ENCODE measurements around the gene DPP4. TPM values are rescaled to one million over a fixed set of nuclear protein-coding genes. Genes with fewer than 3 reads are reported as not detected.

Gene DPP4
- total and polyA plus RNA-seq, 2 donors: 4.2 to 23.9 TPM

DNA sequence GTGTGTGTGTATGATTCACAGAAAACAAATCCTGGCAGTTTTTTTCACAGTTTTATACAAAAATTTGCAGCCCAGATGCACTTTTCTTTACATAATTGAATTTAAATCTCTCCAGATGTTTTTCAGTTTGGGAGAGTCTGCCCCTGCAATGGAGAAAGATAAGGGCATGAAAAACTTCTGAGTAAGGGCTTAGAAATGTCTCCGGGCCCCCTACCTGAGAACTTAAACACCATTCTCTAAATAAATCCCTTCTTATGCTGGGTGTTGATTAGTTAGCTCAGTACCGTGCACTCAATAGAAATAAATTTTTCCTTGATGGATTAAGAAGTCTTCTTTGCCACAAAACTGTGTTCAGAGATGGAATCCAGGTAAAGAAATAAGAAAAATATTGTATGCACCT is 64.5 kb downstream of the DPP4 start:
- no peak for DNase-seq (ENCODE audit: low read depth in 6 of 9, low spot score in 9 of 9)
- H3K4me3 ChIP-seq (ENCODE audit: low read length in 2 of 2): no peak overlapping the region
- peaks cover 0 to 6% of the 10 kb centered on the region in 2 donors for H3K36me3 ChIP-seq (ENCODE audit: control insufficient read depth in 2 of 2, insufficient read depth in 2 of 2, low read length in 1 of 2)
- H3K27ac ChIP-seq (ENCODE audit: low read depth in 1 of 2, low read length in 1 of 2): no peak overlapping the region
- WGBS: 92% methylated on average over 2 of the region's 2 CpGs
- H3K4me1 ChIP-seq (ENCODE audit: control insufficient read depth in 2 of 2, insufficient read depth in 2 of 2, low read length in 2 of 2): peaks cover 22 to 28% of the 10 kb centered on the region in 2 donors
- H3K27me3 ChIP-seq (ENCODE audit: control insufficient read depth in 2 of 2, insufficient read depth in 1 of 2, low read length in 1 of 2): no peaks in the 10 kb centered on the region
- no peaks in the 10 kb centered on the region for H3K9me3 ChIP-seq (ENCODE audit: control insufficient read depth in 2 of 2, insufficient read depth in 1 of 2, low read length in 1 of 2)

DNA sequence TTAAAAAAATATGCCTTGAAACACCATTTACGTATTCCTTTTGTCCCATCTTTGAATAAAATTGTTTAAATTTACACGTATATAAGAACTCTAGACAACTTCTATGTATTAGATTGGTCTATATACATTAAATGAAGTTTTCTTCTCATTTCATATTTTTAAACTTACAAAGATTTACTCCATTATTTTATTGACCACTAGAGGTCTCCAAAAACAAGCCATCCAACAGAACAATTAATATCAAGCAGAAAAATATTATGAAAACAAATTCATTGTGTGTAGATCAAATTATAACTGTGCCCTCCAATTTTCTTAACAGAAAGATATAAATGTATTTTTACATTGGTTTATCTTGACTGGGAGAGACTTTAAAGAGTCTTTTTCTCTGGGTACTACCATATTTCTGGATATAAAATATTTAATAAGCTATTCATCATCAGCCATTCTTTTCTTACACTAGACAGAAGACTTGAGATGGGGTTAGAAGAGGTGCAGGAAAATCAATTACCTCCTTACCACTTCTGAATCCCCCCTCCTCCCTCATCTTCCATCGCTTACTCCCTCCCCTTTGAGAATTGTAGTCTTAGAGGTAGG is 66.5 kb downstream of the DPP4 start:
- DNase-seq (ENCODE audit: low read depth in 6 of 9, low spot score in 9 of 9): peak in 1 of 9 donors; percentile 53
- WGBS: 95% methylated on average over 3 of the region's 3 CpGs
- Histone ChIP-seq H3K27ac (ENCODE audit: low read depth in 1 of 2, low read length in 1 of 2) (no peak overlapping the region), H3K9me3 (ENCODE audit: control insufficient read depth in 2 of 2, insufficient read depth in 1 of 2, low read length in 1 of 2) (no peaks in the 10 kb centered on the region), H3K4me3 (ENCODE audit: low read length in 2 of 2) (no peak overlapping the region), H3K36me3 (ENCODE audit: control insufficient read depth in 2 of 2, insufficient read depth in 2 of 2, low read length in 1 of 2) (peaks cover 5 to 6% of the 10 kb centered on the region in 2 donors), H3K27me3 (ENCODE audit: control insufficient read depth in 2 of 2, insufficient read depth in 1 of 2, low read length in 1 of 2) (no peaks in the 10 kb centered on the region), H3K4me1 (ENCODE audit: control insufficient read depth in 2 of 2, insufficient read depth in 2 of 2, low read length in 2 of 2) (peaks cover 13 to 19% of the 10 kb centered on the region in 2 donors)

DNA sequence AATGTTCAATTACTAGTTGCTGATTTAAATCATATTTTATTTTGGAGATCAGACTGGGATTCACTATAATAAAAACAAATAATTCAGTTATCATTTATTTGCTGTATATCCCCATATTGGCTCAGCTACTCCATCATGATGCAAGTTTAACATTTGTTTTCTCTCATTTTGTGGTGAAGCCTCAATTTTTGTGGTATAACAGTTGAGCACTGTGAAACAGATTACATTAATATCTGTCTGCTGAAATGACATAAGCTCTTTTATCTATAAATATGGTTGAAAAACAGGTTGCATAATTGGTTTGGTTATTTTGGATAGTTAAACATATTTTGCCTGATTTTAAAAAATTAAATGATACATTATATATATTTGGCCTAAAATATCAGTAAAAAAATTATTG is 67.7 kb downstream of the DPP4 start:
- Histone ChIP-seq H3K27ac (ENCODE audit: low read depth in 1 of 2, low read length in 1 of 2) (no peak overlapping the region), H3K9me3 (ENCODE audit: control insufficient read depth in 2 of 2, insufficient read depth in 1 of 2, low read length in 1 of 2) (no peaks in the 10 kb centered on the region), H3K4me3 (ENCODE audit: low read length in 2 of 2) (no peak overlapping the region), H3K36me3 (ENCODE audit: control insufficient read depth in 2 of 2, insufficient read depth in 2 of 2, low read length in 1 of 2) (peaks cover 5 to 7% of the 10 kb centered on the region in 2 donors), H3K27me3 (ENCODE audit: control insufficient read depth in 2 of 2, insufficient read depth in 1 of 2, low read length in 1 of 2) (no peaks in the 10 kb centered on the region), H3K4me1 (ENCODE audit: control insufficient read depth in 2 of 2, insufficient read depth in 2 of 2, low read length in 2 of 2) (peaks cover 9 to 16% of the 10 kb centered on the region in 2 donors)
- no peak for DNase-seq (ENCODE audit: low read depth in 6 of 9, low spot score in 9 of 9)

DNA sequence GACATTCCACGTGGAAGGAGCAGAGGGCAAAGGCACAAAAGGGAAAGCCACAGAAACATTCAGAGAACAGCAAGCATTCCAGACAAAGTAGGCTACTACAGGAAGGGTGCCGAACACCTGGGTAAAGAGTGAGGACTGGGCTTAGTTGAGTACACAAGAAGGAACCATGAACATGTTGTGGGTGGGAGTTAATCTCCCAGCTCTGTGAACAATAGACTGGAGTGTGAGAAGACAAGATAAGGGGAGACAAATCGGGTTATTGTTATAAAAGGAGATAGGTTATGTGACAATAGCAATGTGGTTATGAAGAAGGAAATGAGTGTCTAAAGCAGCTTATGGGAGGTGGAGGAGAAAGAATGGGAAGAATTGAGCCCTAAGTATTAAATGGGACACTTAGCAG is 70.0 kb downstream of the DPP4 start:
- Histone ChIP-seq H3K27me3 (ENCODE audit: control insufficient read depth in 2 of 2, insufficient read depth in 1 of 2, low read length in 1 of 2) (no peaks in the 10 kb centered on the region), H3K9me3 (ENCODE audit: control insufficient read depth in 2 of 2, insufficient read depth in 1 of 2, low read length in 1 of 2) (no peaks in the 10 kb centered on the region), H3K4me1 (ENCODE audit: control insufficient read depth in 2 of 2, insufficient read depth in 2 of 2, low read length in 2 of 2) (peaks cover 3 to 13% of the 10 kb centered on the region in 2 donors), H3K4me3 (ENCODE audit: low read length in 2 of 2) (no peak overlapping the region), H3K36me3 (ENCODE audit: control insufficient read depth in 2 of 2, insufficient read depth in 2 of 2, low read length in 1 of 2) (peaks cover 5 to 15% of the 10 kb centered on the region in 2 donors), H3K27ac (ENCODE audit: low read depth in 1 of 2, low read length in 1 of 2) (no peak overlapping the region)
- 70% methylated on average over 3 of the region's 3 CpGs for WGBS
- no peak for DNase-seq (ENCODE audit: low read depth in 6 of 9, low spot score in 9 of 9)

DNA sequence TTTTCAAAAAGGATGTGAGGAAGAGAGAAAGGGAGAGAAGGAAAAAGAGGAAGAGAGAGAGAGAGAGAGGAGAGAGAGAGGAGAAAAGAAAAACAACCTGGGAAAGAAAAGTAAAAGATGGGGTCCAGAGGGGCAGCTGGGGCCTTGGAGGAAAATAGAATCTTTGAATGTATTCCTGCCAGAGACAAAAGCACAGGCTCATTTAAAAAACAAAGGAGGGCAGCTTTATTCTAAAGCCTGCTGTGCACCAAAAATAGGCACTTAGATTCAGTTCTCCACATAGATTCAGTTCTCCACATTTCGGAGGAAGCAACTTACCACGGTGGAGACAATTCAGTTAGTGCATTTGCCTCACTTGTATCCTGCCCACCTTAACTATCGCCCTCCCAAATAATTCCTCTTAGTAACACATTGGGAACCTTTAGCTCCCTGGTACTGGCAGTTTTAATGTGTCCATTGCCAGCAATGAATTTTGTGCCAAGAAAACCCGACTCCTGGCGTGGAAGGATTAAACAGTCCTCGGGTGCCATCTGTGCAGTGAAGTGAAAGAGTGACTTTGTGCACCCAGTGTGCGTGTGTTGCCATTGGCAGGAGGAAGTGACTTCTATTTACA is 71.3 kb downstream of the DPP4 start:
- DNase-seq (ENCODE audit: low read depth in 6 of 9, low spot score in 9 of 9): no peak
- 87% methylated on average over 7 of the region's 7 CpGs for WGBS
- peaks cover 15 to 25% of the 10 kb centered on the region in 2 donors for H3K4me1 ChIP-seq (ENCODE audit: control insufficient read depth in 2 of 2, insufficient read depth in 2 of 2, low read length in 2 of 2)
- peaks cover 5 to 15% of the 10 kb centered on the region in 2 donors for H3K36me3 ChIP-seq (ENCODE audit: control insufficient read depth in 2 of 2, insufficient read depth in 2 of 2, low read length in 1 of 2)
- no peak overlapping the region for H3K4me3 ChIP-seq (ENCODE audit: low read length in 2 of 2)
- no peaks in the 10 kb centered on the region for H3K9me3 ChIP-seq (ENCODE audit: control insufficient read depth in 2 of 2, insufficient read depth in 1 of 2, low read length in 1 of 2)
- no peaks in the 10 kb centered on the region for H3K27me3 ChIP-seq (ENCODE audit: control insufficient read depth in 2 of 2, insufficient read depth in 1 of 2, low read length in 1 of 2)
- H3K27ac ChIP-seq (ENCODE audit: low read depth in 1 of 2, low read length in 1 of 2): no peak overlapping the region

DNA sequence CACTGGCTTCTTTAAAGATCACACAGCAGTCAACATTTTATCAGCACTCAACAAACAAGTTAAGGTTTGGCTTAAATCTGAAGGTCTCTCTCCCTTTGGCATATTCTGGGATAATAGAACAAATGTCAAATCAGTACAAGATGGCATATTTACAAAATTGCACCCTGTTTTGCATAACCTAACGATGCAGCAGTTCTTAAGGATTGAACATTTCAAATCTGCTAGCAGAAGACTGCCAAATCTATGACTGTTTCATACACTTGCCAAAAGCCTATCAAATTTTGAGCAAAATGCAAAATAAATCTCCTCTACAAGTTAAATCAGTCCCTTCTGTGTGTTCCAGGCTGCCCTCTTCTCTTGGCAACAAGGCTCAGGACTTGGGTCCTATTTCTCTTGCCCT is 73.6 kb downstream of the DPP4 start:
- 97% methylated on average over 1 of the region's 1 CpG for WGBS
- no peaks in the 10 kb centered on the region for H3K27me3 ChIP-seq (ENCODE audit: control insufficient read depth in 2 of 2, insufficient read depth in 1 of 2, low read length in 1 of 2)
- no peak overlapping the region for H3K4me3 ChIP-seq (ENCODE audit: low read length in 2 of 2)
- H3K36me3 ChIP-seq (ENCODE audit: control insufficient read depth in 2 of 2, insufficient read depth in 2 of 2, low read length in 1 of 2): peaks cover 5 to 12% of the 10 kb centered on the region in 2 donors
- no peak for DNase-seq (ENCODE audit: low read depth in 6 of 9, low spot score in 9 of 9)
- H3K9me3 ChIP-seq (ENCODE audit: control insufficient read depth in 2 of 2, insufficient read depth in 1 of 2, low read length in 1 of 2): no peaks in the 10 kb centered on the region
- H3K4me1 ChIP-seq (ENCODE audit: control insufficient read depth in 2 of 2, insufficient read depth in 2 of 2, low read length in 2 of 2): peaks cover 24 to 36% of the 10 kb centered on the region in 2 donors
- H3K27ac ChIP-seq (ENCODE audit: low read depth in 1 of 2, low read length in 1 of 2): no peak overlapping the region

DNA sequence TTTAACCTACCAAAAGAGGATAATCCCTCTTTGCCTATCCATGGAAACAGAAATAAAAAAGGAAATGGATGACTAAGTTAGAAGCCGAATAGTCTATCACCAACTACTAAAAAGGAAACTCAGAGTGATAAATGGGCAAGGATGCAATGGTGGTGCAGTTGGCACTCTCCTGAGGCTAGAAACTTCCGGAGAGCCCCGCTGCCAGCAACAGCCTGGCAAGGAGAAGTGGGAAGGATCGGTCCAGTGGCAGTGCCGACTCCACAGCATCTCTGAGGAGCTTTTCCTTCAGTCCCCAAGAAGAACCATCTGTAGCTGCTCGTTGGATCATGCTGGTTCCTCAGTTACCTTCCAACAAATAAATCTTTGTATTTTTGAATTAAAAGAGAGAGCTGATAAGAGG is 74.7 kb downstream of the DPP4 start:
- H3K27me3 ChIP-seq (ENCODE audit: control insufficient read depth in 2 of 2, insufficient read depth in 1 of 2, low read length in 1 of 2): no peaks in the 10 kb centered on the region
- no peak overlapping the region for H3K27ac ChIP-seq (ENCODE audit: low read depth in 1 of 2, low read length in 1 of 2)
- H3K9me3 ChIP-seq (ENCODE audit: control insufficient read depth in 2 of 2, insufficient read depth in 1 of 2, low read length in 1 of 2): no peaks in the 10 kb centered on the region
- WGBS: 84% methylated on average over 6 of the region's 6 CpGs
- H3K36me3 ChIP-seq (ENCODE audit: control insufficient read depth in 2 of 2, insufficient read depth in 2 of 2, low read length in 1 of 2): peaks cover 5 to 10% of the 10 kb centered on the region in 2 donors
- H3K4me3 ChIP-seq (ENCODE audit: low read length in 2 of 2): no peak overlapping the region
- peaks cover 30 to 44% of the 10 kb centered on the region in 2 donors for H3K4me1 ChIP-seq (ENCODE audit: control insufficient read depth in 2 of 2, insufficient read depth in 2 of 2, low read length in 2 of 2)
- DNase-seq (ENCODE audit: low read depth in 6 of 9, low spot score in 9 of 9): no peak

DNA sequence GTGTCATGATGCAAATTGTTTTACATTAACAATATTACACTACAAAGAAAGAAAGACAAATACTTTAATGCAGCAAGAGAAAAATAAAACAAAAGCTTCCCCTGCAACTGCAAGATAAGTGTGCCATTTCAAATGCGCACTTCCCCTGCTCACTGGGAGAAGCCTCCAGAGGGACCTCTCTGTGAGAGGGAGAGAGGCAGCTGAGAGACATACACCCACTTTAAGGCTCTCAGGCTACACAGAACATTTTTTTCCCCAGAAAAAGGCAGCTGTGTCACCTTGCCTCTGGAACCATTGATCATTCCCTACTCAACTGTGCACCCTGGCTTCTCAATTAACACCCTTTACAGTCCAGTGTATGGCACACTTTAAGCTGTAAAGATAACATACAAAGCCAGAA is 75.2 kb downstream of the DPP4 start:
- peak overlapping the region in 1 of 2 donors; percentile 32 for H3K27ac ChIP-seq (ENCODE audit: low read depth in 1 of 2, low read length in 1 of 2)
- WGBS: 88% methylated on average over 1 of the region's 1 CpG
- peak in 1 of 9 donors; percentile 47 for DNase-seq (ENCODE audit: low read depth in 6 of 9, low spot score in 9 of 9)

DNA sequence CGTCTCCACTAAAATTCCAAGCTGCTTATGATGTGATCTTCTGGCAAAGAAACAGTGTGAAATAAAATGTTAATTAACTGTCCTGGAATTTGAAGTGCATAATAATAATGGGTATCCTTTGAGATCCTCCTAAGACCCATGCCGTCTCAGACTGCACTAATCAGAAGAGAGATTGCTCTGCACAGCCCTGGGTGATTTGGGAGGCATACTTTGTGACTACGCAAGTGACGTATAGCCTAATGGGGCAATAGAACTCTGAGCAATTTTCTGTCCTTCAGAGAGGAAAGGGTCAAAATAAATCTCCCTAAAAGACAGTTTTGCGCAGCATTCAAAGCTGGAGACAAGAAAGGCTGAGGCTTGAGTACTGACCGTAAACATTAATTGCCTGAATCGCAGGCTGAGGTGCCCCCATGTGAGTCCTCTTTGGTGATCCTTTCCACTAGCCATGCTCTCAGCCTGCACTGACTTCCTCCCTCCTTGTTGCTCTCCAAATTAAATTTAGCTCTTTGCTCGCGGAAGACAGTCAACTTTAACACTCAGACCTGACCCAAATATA is 76.0 kb downstream of the DPP4 start:
- H3K4me3 ChIP-seq (ENCODE audit: low read length in 2 of 2): no peak overlapping the region
- H3K27ac ChIP-seq (ENCODE audit: low read depth in 1 of 2, low read length in 1 of 2): peak overlapping the region in 1 of 2 donors; percentile 32
- H3K9me3 ChIP-seq (ENCODE audit: control insufficient read depth in 2 of 2, insufficient read depth in 1 of 2, low read length in 1 of 2): no peaks in the 10 kb centered on the region
- no peak for DNase-seq (ENCODE audit: low read depth in 6 of 9, low spot score in 9 of 9)
- H3K36me3 ChIP-seq (ENCODE audit: control insufficient read depth in 2 of 2, insufficient read depth in 2 of 2, low read length in 1 of 2): peaks cover 3 to 10% of the 10 kb centered on the region in 2 donors
- H3K27me3 ChIP-seq (ENCODE audit: control insufficient read depth in 2 of 2, insufficient read depth in 1 of 2, low read length in 1 of 2): no peaks in the 10 kb centered on the region
- 91% methylated on average over 9 of the region's 9 CpGs for WGBS
- peaks cover 33 to 49% of the 10 kb centered on the region in 2 donors for H3K4me1 ChIP-seq (ENCODE audit: control insufficient read depth in 2 of 2, insufficient read depth in 2 of 2, low read length in 2 of 2)

More for the DNA sequence above, 75.2 kb downstream of the DPP4 start:
- peaks cover 5 to 10% of the 10 kb centered on the region in 2 donors for H3K36me3 ChIP-seq (ENCODE audit: control insufficient read depth in 2 of 2, insufficient read depth in 2 of 2, low read length in 1 of 2)
- no peaks in the 10 kb centered on the region for H3K9me3 ChIP-seq (ENCODE audit: control insufficient read depth in 2 of 2, insufficient read depth in 1 of 2, low read length in 1 of 2)
- no peak overlapping the region for H3K4me3 ChIP-seq (ENCODE audit: low read length in 2 of 2)
- H3K4me1 ChIP-seq (ENCODE audit: control insufficient read depth in 2 of 2, insufficient read depth in 2 of 2, low read length in 2 of 2): peaks cover 31 to 46% of the 10 kb centered on the region in 2 donors
- no peaks in the 10 kb centered on the region for H3K27me3 ChIP-seq (ENCODE audit: control insufficient read depth in 2 of 2, insufficient read depth in 1 of 2, low read length in 1 of 2)

All from thymus (tissue), 11 donors.